Neural progenitor cell (in vitro differentiated cells): ENCODE data around the gene PNPLA7. TPM values are rescaled to one million over a fixed set of nuclear protein-coding genes. Genes with fewer than 3 reads are reported as not detected.

ENCODE experiments used
- DNase-seq: peaks from one replicate; pipeline ENCODE4 v3.0.0-alpha.2; 2016; ENCODE audit warnings: low spot score
- H2AFZ ChIP-seq: fragments of 200-600 bp; sonication (generic); replicated peaks from 2 replicates; pipeline ENCODE4 v1.6.1; 2016; ENCODE audit warnings: antibody characterized with exemption
- H3F3A ChIP-seq: fragments of 200-600 bp; sonication (generic); 2 replicates; pipeline ENCODE4 v1.6.1; 2016; ENCODE audit warnings: antibody characterized with exemption, low read depth
- H3K27ac ChIP-seq: fragments of 200-600 bp; sonication (generic); 2 replicates; pipeline ENCODE4 v1.5.1; 2016; ENCODE audit warnings: mild to moderate bottlenecking
- H3K27me3 ChIP-seq: fragments of 200-600 bp; sonication (generic); 2 replicates; pipeline ENCODE4 v1.6.1; 2016; ENCODE audit warnings: mild to moderate bottlenecking, moderate library complexity
- H3K36me3 ChIP-seq: fragments of 200-600 bp; sonication (generic); 2 replicates; pipeline ENCODE4 v1.5.1; 2016
- H3K4me1 ChIP-seq: fragments of 200-600 bp; sonication (generic); 2 replicates; pipeline ENCODE4 v1.6.1; 2016; ENCODE audit warnings: mixed run types
- H3K4me2 ChIP-seq: fragments of 200-600 bp; sonication (generic); 2 replicates; pipeline ENCODE4 v1.6.1; 2016
- H3K4me3 ChIP-seq: fragments of 200-600 bp; sonication (generic); 2 replicates; pipeline ENCODE4 v1.5.1; 2016
- H3K79me2 ChIP-seq: fragments of 200-600 bp; sonication (generic); 2 replicates; pipeline ENCODE4 v1.6.1; 2016; ENCODE audit warnings: low read depth
- H3K9ac ChIP-seq: fragments of 200-600 bp; sonication (generic); 2 replicates; pipeline ENCODE4 v1.6.1; 2016
- H3K9me3 ChIP-seq: fragments of 200-600 bp; sonication (generic); 2 replicates; pipeline ENCODE4 v1.5.1; 2016; ENCODE audit warnings: low read depth
- H4K20me1 ChIP-seq: fragments of 200-600 bp; sonication (generic); 2 replicates; pipeline ENCODE4 v1.6.1; 2016; ENCODE audit warnings: low read depth
- H3K27ac Mint-ChIP-seq: 3 replicates; pipeline ENCODE4 v1.8.0; 2021; ENCODE audit warnings: mixed read lengths
- H3K27me3 Mint-ChIP-seq: 2 replicates; pipeline ENCODE4 v1.8.0; 2022; ENCODE audit warnings: low read depth, mild to moderate bottlenecking, inconsistent platforms, moderate library complexity, mixed read lengths; ENCODE audit not compliant: insufficient read depth
- H3K36me3 Mint-ChIP-seq: 3 replicates; pipeline ENCODE4 v1.8.0; 2021; ENCODE audit warnings: mixed read lengths
- H3K4me1 Mint-ChIP-seq: 3 replicates; pipeline ENCODE4 v1.8.0; 2021; ENCODE audit warnings: mixed read lengths
- H3K4me3 Mint-ChIP-seq: 3 replicates; pipeline ENCODE4 v1.8.0; 2021; ENCODE audit warnings: mild to moderate bottlenecking, moderate library complexity, mixed read lengths
- H3K9me3 Mint-ChIP-seq: 3 replicates; pipeline ENCODE4 v1.8.0; 2020; ENCODE audit warnings: mixed read lengths
- CTCF ChIP-seq: fragments of 200-600 bp; sonication (generic); IDR thresholded peaks from 2 replicates; pipeline ENCODE4 v1.5.1; 2017; ENCODE audit warnings: antibody characterized with exemption, mild to moderate bottlenecking
- EZH2 ChIP-seq: fragments of 200-600 bp; sonication (generic); IDR thresholded peaks from 2 replicates; pipeline ENCODE4 v1.6.1; 2017; ENCODE audit warnings: antibody characterized with exemption, mild to moderate bottlenecking, moderate library complexity
- EZH2phosphoT487 ChIP-seq: fragments of 200-600 bp; sonication (generic); IDR thresholded peaks from 2 replicates; pipeline ENCODE4 v1.6.1; 2017; ENCODE audit warnings: antibody characterized with exemption
- total RNA-seq: library from RNA; depleted of rRNA; stranded (reverse); fragments of >200 nt; gene quantifications from 2 replicates; pipeline ENCODE4 v1.2.3, GENCODE V29; 2015; ENCODE audit warnings: low replicate concordance

The PNPLA7 gene
- total RNA-seq, 1 donor from 2014 or later: 0.13 TPM

GRCh38 chr9:137491735-137492432 is 58.3 kb downstream of the PNPLA7 start:
- Mint-ChIP-seq H3K27me3 (peaks cover 6% of the 10 kb centered on the region), H3K36me3 (peaks cover 4% of the 10 kb centered on the region), H3K9me3 (peaks cover 9% of the 10 kb centered on the region), H3K4me3 (no peak overlapping the region), H3K27ac (no peak overlapping the region), H3K4me1 (peaks cover 3% of the 10 kb centered on the region)
- Histone ChIP-seq H3K4me2 (no peak overlapping the region), H4K20me1 (no peaks in the 10 kb centered on the region), H3F3A (no peaks in the 10 kb centered on the region), H3K36me3 (no peaks in the 10 kb centered on the region), H3K4me3 (no peak overlapping the region), H3K27ac (no peak overlapping the region), H3K9me3 (no peaks in the 10 kb centered on the region), H3K27me3 (no peaks in the 10 kb centered on the region), H2AFZ (no peak overlapping the region), H3K79me2 (no peaks in the 10 kb centered on the region), H3K4me1 (no peaks in the 10 kb centered on the region), H3K9ac (no peak overlapping the region)
- TF ChIP-seq EZH2phosphoT487 (no peak), CTCF (no peak), EZH2 (no peak)
- no peak for DNase-seq

GRCh38 chr9:137490532-137491186 is 59.5 kb downstream of the PNPLA7 start:
- no peak overlapping the region for H3K9ac ChIP-seq
- H3K36me3 ChIP-seq: no peaks in the 10 kb centered on the region
- Mint-ChIP-seq H3K27ac (no peak overlapping the region), H3K36me3 (peaks cover 4% of the 10 kb centered on the region), H3K4me3 (no peak overlapping the region), H3K9me3 (peaks cover 9% of the 10 kb centered on the region), H3K4me1 (peaks cover 6% of the 10 kb centered on the region), H3K27me3 (peaks cover 6% of the 10 kb centered on the region)
- no peak for DNase-seq
- TF ChIP-seq EZH2 (no peak), EZH2phosphoT487 (no peak), CTCF (no peak)
- no peaks in the 10 kb centered on the region for H3K79me2 ChIP-seq
- no peak overlapping the region for H3K27ac ChIP-seq
- no peaks in the 10 kb centered on the region for H3K4me1 ChIP-seq
- H3K4me2 ChIP-seq: no peak overlapping the region
- H3K9me3 ChIP-seq: no peaks in the 10 kb centered on the region
- H2AFZ ChIP-seq: no peak overlapping the region
- H4K20me1 ChIP-seq: no peaks in the 10 kb centered on the region
- no peak overlapping the region for H3K4me3 ChIP-seq
- H3K27me3 ChIP-seq: no peaks in the 10 kb centered on the region
- no peaks in the 10 kb centered on the region for H3F3A ChIP-seq

- Histone ChIP-seq H3K9ac (no peak overlapping the region), H3K36me3 (no peaks in the 10 kb centered on the region), H3K27me3 (no peaks in the 10 kb centered on the region), H3K9me3 (no peaks in the 10 kb centered on the region), H3K4me1 (no peaks in the 10 kb centered on the region), H4K20me1 (no peaks in the 10 kb centered on the region), H2AFZ (no peak overlapping the region), H3K79me2 (no peaks in the 10 kb centered on the region), H3F3A (no peaks in the 10 kb centered on the region), H3K4me2 (no peak overlapping the region), H3K27ac (no peak overlapping the region), H3K4me3 (no peak overlapping the region)
- Mint-ChIP-seq H3K4me3 (no peak overlapping the region), H3K4me1 (peaks cover 9% of the 10 kb centered on the region), H3K36me3 (peaks cover 4% of the 10 kb centered on the region), H3K27me3 (peaks cover 2% of the 10 kb centered on the region), H3K27ac (no peak overlapping the region), H3K9me3 (peaks cover 5% of the 10 kb centered on the region)
- DNase-seq: no peak
- TF ChIP-seq CTCF: no peak
- TF ChIP-seq EZH2: no peak
- no peak for TF ChIP-seq EZH2phosphoT487
Measured at GRCh38 chr9:137488906-137489305, 61.3 kb downstream of the PNPLA7 start.
